ENCODE results near the gene PTMA. TPM values are rescaled to one million over a fixed set of nuclear protein-coding genes. Genes with fewer than 3 reads are reported as not detected.

The PTMA gene
- total and polyA plus RNA-seq, 2 of the 4 experiments (the other 2 are of a cell fraction), result 380 to 742 TPM

GRCh38 chr2:231727621-231728020 is 19.3 kb downstream of the PTMA start:
- H4K91ac ChIP-seq (ENCODE audit: insufficient read depth, low read depth, low read length), result no peak overlapping the region
- ChIA-PET CTCF (no interaction called here), POLR2A (ENCODE audit: unreplicated experiment) (no interaction called here)
- H2BK15ac ChIP-seq (ENCODE audit: low read depth, low read length), result no peak overlapping the region
- no peak overlapping the region for H3K4me3 ChIP-seq (ENCODE audit: insufficient read depth, low read depth, low read length)
- intact Hi-C loops (cut with micrococcal nuclease), result no loop called here
- DNase-seq, result no peak
- H2AFZ ChIP-seq (replicated peaks; ENCODE audit: low read length, poor library complexity), result no peak overlapping the region
- no peak overlapping the region for H2BK120ac ChIP-seq (ENCODE audit: low read depth, low read length)
- ATAC-seq (ENCODE audit: low read depth), result no peak
- H2BK5ac ChIP-seq (ENCODE audit: low read depth, low read length, poor library complexity, severe bottlenecking), result no peak overlapping the region
- H2AK5ac ChIP-seq (ENCODE audit: low read depth, low read length), result no peak overlapping the region
- no peak overlapping the region for H2AK9ac ChIP-seq (replicated peaks; ENCODE audit: low read depth, low read length, poor library complexity)
- H3K23ac ChIP-seq (ENCODE audit: low read depth, low read length), result no peak overlapping the region
- no peaks in the 10 kb centered on the region for H4K20me1 ChIP-seq (ENCODE audit: insufficient read depth, low read length)
- H4K5ac ChIP-seq (ENCODE audit: low read depth, low read length), result no peak overlapping the region
- BruUV-seq (replicated peaks), result no TSS peak
- H3K9me3 ChIP-seq (ENCODE audit: control insufficient read depth, insufficient read depth, low read length), result no peaks in the 10 kb centered on the region
- dilution Hi-C loops (cut with HindIII; ENCODE audit: low sequenced_read_pairs, unreplicated experiment), result no loop called here
- H3K27ac ChIP-seq (ENCODE audit: insufficient read depth, low read length), result no peak overlapping the region
- in situ Hi-C loops (cut with MboI; ENCODE audit: low sequenced_read_pairs), result no loop called here
- TF ChIP-seq CTCF (conservative IDR thresholded peaks at IDR 0.05; ENCODE audit: low read depth, low read length) (no peak), RFX5 (IDR thresholded peaks at IDR 0.05; ENCODE audit: low read depth, low read length) (no peak), RCOR1 (IDR thresholded peaks at IDR 0.05; ENCODE audit: insufficient replicate concordance, low read length) (no peak), CHD1 (IDR thresholded peaks at IDR 0.05; ENCODE audit: low read depth, low read length) (no peak), MAZ (IDR thresholded peaks at IDR 0.05; ENCODE audit: borderline replicate concordance, low read depth, low read length) (no peak), USF2 (IDR thresholded peaks at IDR 0.05; ENCODE audit: low read depth, low read length) (no peak), BHLHE40 (IDR thresholded peaks at IDR 0.05; ENCODE audit: low read depth, low read length) (no peak), SMC3 (IDR thresholded peaks at IDR 0.05; ENCODE audit: low read depth, low read length) (no peak), ELK1 (IDR thresholded peaks at IDR 0.05; ENCODE audit: borderline replicate concordance, low read depth, low read length) (no peak)
- 10% methylated on average over 1 of the region's 4 CpGs; no CpG with 5 or more reads in 1 of the 2 experiments for whole genome bisulfite sequencing, 2 experiments (ENCODE audit: extremely low coverage in 2 of 2, insufficient read length in 1 of 2)
- H3K9ac ChIP-seq (ENCODE audit: low read depth, low read length), result no peak overlapping the region
- H3K4me2 ChIP-seq (ENCODE audit: low read depth, low read length), result no peak overlapping the region
- no peak overlapping the region for H2BK20ac ChIP-seq (ENCODE audit: low read depth, low read length)
- H3K4me1 ChIP-seq (ENCODE audit: control insufficient read depth, insufficient read depth, low read length), result no peaks in the 10 kb centered on the region
- H3K56ac ChIP-seq (ENCODE audit: extremely low read depth, insufficient read depth, low read length), result no peak overlapping the region
- H3K14ac ChIP-seq (replicated peaks; ENCODE audit: low read depth, low read length), result no peak overlapping the region
- no peaks in the 10 kb centered on the region for H3K27me3 ChIP-seq (ENCODE audit: control insufficient read depth, insufficient read depth, low read length)
- no peak overlapping the region for H4K8ac ChIP-seq (ENCODE audit: low read depth in 2 of 2, low read length in 2 of 2)
- H3K18ac ChIP-seq (ENCODE audit: low read depth, low read length), result no peak overlapping the region
- H3K36me3 ChIP-seq (ENCODE audit: control insufficient read depth, insufficient read depth, low read length), result peaks cover 2% of the 10 kb centered on the region
- H3K4ac ChIP-seq (ENCODE audit: low read depth, low read length), result no peak overlapping the region
- H3K79me1 ChIP-seq (ENCODE audit: low read depth in 1 of 2, low read length in 2 of 2), result no peaks in the 10 kb centered on the region
- no peaks in the 10 kb centered on the region for H3K9me1 ChIP-seq (ENCODE audit: insufficient read depth, low read length)

All from IMR-90 (cell line).